Astrocyte of the spinal cord (primary cell): ENCODE measurements around the gene CSF1R.

Experiments
- DNase-seq: peaks from one replicate; pipeline ENCODE4 v3.0.0; 2011; ENCODE audit warnings: low read depth, low spot score
- H3K4me3 ChIP-seq: 2 replicates; pipeline ENCODE4 v1.5.1; 2011; ENCODE audit warnings: low read depth, mild to moderate bottlenecking, low read length, moderate library complexity
- CTCF ChIP-seq: IDR thresholded peaks from 2 replicates; pipeline ENCODE4 v1.5.1; 2012; ENCODE audit warnings: low read depth, mild to moderate bottlenecking, low read length, inconsistent platforms
- in situ Hi-C: cut with HindIII; loops from 2 replicates; pipeline ENCODE4 v1.10.0; 2017; ENCODE audit warnings: low sequenced_read_pairs

CSF1R gene

GRCh38 chr5:150062216-150062922 is 24.0 kb downstream of the CSF1R start:
- in situ Hi-C loops, result no loop called here
- TF ChIP-seq CTCF, result no peak
- no peak overlapping the region for H3K4me3 ChIP-seq
- no peak for DNase-seq

- no peak for TF ChIP-seq CTCF
- no peak overlapping the region for H3K4me3 ChIP-seq
- in situ Hi-C loops, result no loop called here
- DNase-seq, result no peak
These were observed 24.8 kb downstream of the CSF1R start for GRCh38 chr5:150061538-150061995.

GRCh38 chr5:150060471-150060870 is 25.9 kb downstream of the CSF1R start:
- in situ Hi-C loops, result no loop called here
- no peak for DNase-seq
- H3K4me3 ChIP-seq, result no peak overlapping the region
- no peak for TF ChIP-seq CTCF

GRCh38 chr5:150059623-150060022 is 26.7 kb downstream of the CSF1R start:
- in situ Hi-C loops, result no loop called here
- TF ChIP-seq CTCF, result no peak
- DNase-seq, result no peak
- H3K4me3 ChIP-seq, result no peak overlapping the region

GRCh38 chr5:150058480-150059126 is 27.8 kb downstream of the CSF1R start:
- no peak for TF ChIP-seq CTCF
- H3K4me3 ChIP-seq, result no peak overlapping the region
- peak; percentile 60 for DNase-seq
- in situ Hi-C loops, result no loop called here

GRCh38 chr5:150057996-150058395 is 28.4 kb downstream of the CSF1R start:
- in situ Hi-C loops, result no loop called here
- DNase-seq, result no peak
- H3K4me3 ChIP-seq, result no peak overlapping the region
- TF ChIP-seq CTCF, result no peak
